Cardiac fibroblast (primary cell): ENCODE measurements around the gene FGF22.
"Not testable (repeated sequence)": the region's sequence is repeated elsewhere in the genome, so short reads cannot be mapped to it uniquely, and the experiment has no call there.

Experiments used
- DNase-seq, 2 donors: peaks; one replicate each; pipeline versions ENCODE4 v3.0.0 to v3.0.0-alpha.2; 2010; ENCODE audit warnings: low read depth in 2 of 2
- H3K4me3 ChIP-seq, 2 donors: replicated peaks in 1 of 2; 1 replicate in 1 of 2; 2 replicates in 1 of 2; pipeline ENCODE4 v1.5.1; 2011; ENCODE audit warnings: low read depth in 2 of 2, low read length in 2 of 2, mild to moderate bottlenecking in 2 of 2, moderate library complexity in 1 of 2
- TF ChIP-seq, protein P1 (sequence below): IDR thresholded peaks from one replicate; pipeline ENCODE4 v1.5.1; 2011; ENCODE audit warnings: low read depth, mild to moderate bottlenecking, low read length, inconsistent platforms

FGF22 gene

DNA sequence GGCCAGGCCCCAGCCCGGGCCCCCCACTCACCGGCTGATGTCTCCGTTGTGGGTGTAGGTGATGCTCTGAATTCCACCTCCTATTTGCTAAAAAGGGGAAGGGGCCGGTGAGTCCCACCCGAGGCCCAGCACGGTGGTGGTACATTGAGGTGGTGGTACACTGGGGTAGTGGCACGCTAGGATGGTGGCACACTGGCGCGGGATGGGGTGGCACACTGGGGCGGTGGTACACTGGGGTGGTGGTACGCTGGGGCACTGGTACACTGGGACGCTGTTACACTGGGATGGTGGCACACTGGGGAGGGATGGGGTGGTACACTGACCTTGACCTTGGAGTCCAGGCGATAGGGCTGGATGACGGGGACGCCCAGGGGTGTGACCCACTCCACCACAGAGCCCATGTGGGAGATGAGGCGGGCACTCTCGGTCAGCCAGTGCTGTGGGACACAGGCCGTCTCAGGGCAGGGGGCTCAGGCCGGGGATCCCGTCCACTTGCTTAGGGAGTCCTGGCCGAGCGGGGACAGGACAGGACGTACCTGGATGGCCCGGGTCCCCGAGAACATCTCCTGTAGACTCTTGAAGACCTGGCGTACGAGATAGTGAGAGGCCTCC, 20.9 kb upstream of the FGF22 start:
- H3K4me3 ChIP-seq: no peak overlapping the region
- TF ChIP-seq, protein P1, sequence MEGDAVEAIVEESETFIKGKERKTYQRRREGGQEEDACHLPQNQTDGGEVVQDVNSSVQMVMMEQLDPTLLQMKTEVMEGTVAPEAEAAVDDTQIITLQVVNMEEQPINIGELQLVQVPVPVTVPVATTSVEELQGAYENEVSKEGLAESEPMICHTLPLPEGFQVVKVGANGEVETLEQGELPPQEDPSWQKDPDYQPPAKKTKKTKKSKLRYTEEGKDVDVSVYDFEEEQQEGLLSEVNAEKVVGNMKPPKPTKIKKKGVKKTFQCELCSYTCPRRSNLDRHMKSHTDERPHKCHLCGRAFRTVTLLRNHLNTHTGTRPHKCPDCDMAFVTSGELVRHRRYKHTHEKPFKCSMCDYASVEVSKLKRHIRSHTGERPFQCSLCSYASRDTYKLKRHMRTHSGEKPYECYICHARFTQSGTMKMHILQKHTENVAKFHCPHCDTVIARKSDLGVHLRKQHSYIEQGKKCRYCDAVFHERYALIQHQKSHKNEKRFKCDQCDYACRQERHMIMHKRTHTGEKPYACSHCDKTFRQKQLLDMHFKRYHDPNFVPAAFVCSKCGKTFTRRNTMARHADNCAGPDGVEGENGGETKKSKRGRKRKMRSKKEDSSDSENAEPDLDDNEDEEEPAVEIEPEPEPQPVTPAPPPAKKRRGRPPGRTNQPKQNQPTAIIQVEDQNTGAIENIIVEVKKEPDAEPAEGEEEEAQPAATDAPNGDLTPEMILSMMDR: no peak
- DNase-seq: no peak

DNA sequence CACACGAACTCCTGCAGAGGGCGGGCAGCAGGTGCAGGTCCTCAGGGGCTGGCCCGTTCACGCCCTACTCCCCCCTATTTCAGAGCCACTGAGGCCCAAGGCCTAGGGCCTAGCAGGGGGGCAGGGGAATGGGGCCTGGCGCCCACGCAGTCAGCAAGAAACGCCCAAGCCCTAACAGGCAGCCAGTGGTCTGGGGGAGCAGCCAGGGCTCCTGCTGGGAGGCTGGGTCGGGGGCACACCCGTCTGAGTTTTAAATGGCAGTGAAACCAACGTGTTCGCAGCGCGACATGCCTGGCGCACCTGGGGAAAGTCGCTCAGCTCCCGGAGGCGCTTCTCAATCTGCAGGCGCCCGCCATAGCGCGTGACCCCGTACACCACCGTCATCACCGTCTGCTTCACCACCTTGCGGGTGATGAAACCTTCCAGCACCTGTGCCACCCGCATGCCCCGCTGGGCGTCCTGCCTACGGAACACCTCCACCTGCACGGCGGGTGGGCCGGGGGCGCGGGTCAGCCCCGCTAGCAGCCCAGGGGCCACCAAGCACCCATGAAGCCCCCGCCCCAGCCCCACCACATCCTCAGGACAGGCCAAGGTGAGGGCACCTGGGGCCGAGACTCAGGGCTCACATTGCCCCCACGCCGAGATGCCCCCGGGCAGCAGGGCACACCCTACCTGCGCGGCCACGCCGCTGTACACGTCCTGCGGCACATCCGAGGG, 20.2 kb upstream of the FGF22 start:
- no peak overlapping the region for H3K4me3 ChIP-seq
- TF ChIP-seq, protein P1: no peak

DNA sequence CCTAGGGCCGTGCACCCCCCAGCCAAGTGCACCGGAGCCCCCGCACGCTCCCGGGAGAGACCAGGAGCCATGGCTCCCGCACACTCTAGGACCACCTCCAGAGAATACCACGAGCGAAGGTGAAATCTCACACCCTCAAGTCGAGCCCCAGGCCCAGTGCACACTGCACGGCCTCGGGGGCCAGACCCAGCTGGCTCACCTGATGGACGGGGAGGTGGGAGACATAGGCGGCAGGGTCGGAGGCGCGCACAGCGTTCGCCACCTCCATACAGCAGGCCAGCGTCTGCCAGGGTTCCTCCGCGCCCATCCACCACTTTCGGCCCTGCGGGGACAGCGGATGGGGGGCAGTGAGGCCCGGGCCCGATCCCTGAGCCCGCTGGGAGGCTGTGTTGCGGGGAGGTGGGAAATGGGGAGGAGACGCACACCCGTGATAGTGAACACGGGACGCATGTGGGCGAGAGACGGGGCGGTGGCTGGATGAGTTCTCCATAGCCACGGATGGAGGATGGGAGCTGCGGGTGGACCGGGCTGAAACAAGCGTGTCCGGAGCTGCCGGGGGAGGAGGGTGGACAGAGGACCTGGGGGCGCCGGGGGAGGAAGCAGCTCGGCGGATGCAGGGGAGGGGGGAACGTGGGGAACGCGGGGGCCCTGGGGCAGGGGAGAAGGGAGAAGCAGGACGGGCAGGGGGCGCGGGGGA, 19.4 kb upstream of the FGF22 start:
- TF ChIP-seq, protein P1: no peak
- H3K4me3 ChIP-seq: no peak overlapping the region
- DNase-seq: no peak

More for the DNA sequence above, 20.2 kb upstream of the FGF22 start:
- no peak for DNase-seq

DNA sequence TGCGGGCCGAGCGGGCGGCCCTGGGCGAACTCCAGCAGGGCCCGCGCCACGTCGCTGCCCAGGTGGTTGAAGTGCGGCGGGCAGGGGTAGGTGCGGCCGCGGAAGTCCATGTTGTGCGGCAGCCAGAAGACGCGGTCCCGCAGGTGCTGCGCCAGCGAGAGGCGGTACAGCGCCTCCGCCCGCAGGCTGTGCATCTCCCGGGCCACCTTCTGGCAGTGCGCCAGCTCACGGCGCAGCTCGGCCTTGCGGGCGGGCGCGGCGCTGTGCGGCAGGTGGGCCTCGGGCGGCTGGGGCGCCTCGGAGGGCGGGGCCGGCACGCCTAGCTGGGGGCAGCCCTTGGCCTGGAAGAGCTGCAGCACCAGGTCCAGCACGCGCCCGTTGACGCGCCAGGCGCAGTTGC, 18.5 kb upstream of the FGF22 start:
- not testable (repeated sequence) for DNase-seq, H3K4me3 ChIP-seq

DNA sequence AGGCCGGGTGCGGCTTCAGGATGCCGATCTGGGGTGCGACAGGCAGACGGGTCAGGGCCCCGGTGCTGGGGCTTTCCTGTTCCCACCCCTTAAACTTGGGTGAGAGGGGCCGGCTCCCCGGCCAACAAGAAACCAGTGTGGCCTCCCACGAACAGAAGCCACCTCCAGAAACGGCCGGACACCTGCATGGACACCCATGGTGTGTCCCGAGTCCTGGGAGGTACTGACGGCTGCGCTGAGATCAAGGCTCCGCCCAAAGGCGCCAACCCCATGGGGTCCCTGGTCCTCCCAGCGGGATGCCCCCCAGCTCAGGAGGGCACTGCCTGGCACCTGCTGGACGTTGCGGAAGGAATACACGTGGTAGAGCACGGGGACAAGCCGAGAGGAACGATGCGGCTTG, 17.9 kb upstream of the FGF22 start:
- no peak for DNase-seq
- TF ChIP-seq, protein P1: no peak
- no peak overlapping the region for H3K4me3 ChIP-seq

DNA sequence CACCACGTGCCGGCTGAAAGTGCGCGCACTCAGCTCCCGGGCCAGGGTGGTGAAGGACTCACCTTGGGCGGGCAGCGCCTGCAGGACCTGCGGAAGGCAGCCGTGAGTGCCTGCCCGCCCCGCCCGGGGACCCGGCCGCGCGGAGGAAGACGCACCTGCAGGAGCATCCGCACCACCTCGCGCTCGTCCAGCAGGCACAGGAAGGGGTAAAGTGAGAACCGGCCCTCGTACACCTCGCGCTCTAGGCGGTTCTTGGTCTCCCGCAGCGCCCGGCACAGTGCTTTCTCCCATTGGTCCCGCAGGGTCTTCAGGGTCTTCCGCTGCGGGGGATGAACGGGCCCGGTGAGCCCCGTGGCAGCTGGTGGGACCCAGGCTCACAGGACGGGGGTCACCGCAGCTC, 17.0 kb upstream of the FGF22 start:
- H3K4me3 ChIP-seq: no peak overlapping the region
- TF ChIP-seq, protein P1: no peak
- no peak for DNase-seq

DNA sequence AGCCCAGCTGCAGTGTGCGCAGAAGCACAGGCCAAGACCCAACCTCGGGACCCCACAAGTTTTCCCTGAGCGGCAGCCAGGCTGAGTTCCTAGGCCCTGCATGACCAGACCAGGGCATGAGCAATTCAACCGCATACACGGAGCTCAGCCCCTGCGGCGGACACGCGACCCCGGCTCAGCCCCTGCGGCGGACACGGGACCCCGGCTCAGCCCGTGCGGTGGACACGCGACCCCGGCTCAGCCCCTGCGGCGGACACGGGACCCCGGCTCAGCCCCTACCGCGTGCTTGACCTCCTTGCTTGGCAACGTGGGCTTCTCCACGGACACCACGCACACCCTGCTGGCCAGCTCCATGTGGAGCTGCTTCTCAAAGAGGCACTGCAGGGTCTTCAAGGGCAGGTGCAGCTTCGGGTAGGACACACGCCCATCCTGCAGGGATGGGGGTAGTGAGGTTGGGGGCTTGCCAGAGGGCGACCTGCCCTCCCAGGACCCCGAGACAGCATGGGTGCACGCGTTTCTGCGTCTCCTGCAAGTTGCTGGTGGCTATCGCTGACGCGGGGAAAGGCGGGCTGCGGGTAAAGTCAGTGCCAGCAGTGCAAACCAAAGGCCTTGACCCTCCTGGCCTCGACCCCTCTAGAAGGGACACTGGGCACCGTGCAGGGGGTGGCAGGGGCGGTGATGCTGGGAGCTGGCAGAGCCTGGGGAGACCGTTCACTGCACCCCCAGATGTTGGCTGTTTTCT, 16.3 kb upstream of the FGF22 start:
- no peak overlapping the region for H3K4me3 ChIP-seq
- TF ChIP-seq, protein P1: no peak

More for the DNA sequence above, 16.3 kb upstream of the FGF22 start:
- no peak for DNase-seq
